GM21390 (cell line): ENCODE results near the gene IQSEC1.
A peak's percentile ranks its signal among the peaks of the same experiment; 100 is the strongest.

Source experiments
- ATAC-seq: cut with Tn5 transposase; IDR thresholded peaks from one replicate; pipeline ENCODE4 v1.9.1; 2021; ENCODE audit not compliant: unreplicated experiment

Gene IQSEC1

DNA sequence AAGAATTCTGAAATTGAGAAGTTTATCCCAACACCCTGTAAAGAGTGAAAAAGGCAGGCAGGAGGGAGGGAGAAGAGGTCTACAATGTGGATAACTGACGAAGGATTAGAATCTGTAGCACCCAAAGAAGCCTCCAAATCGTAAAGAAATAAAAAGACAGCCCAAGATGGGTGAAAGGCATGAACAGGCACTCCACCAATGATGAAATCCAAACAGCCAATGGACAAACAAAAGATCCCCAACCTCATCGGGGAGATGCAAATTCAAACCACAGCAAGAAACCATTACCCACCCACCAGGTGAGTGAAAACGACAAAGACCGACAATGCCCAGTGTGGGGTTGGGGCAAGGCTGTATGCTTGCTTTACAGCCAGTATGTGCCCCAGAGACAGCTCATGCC lies 85.6 kb downstream of the IQSEC1 start:
- ATAC-seq, result no peak

GRCh38 chr3:12986986-12987385 lies 86.2 kb downstream of the IQSEC1 start:
- no peak for ATAC-seq

- ATAC-seq, result no peak
These were observed 86.7 kb downstream of the IQSEC1 start for GRCh38 chr3:12986521-12986920.

- no peak for ATAC-seq
These were observed 87.2 kb downstream of the IQSEC1 start for GRCh38 chr3:12986031-12986430.

- no peak for ATAC-seq
These were observed 88.1 kb downstream of the IQSEC1 start for GRCh38 chr3:12985148-12985547.

GRCh38 chr3:12984023-12984823 lies 89.0 kb downstream of the IQSEC1 start:
- no peak for ATAC-seq

- peak; percentile 4 for ATAC-seq
These were observed 89.9 kb downstream of the IQSEC1 start for GRCh38 chr3:12983319-12983718.

DNA sequence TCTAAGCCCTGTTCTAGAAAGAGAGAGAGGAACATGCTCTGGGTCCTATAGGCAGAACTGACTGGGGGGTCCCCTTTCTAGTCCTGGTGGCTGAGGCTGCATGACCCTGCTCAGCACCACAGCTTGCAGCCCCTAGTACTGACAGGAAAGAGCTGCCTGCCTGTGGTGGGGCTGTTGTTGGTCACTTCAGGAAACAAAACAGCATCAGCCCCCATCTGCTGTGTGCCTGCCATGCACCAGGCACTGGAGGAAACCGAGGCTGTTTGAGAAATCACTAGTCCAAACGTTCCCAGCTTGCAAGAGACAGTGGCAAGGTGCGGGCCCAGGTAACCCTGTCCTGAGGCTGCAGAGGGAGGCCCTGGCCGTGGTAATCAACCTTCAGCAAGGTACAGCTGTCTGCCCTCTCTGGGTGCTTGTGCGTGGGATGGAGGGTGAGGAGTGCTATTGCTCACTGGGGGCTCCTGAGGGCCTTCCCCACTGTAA lies 90.6 kb downstream of the IQSEC1 start:
- ATAC-seq, result peak; percentile 58

- ATAC-seq, result no peak
These were observed 91.6 kb downstream of the IQSEC1 start for GRCh38 chr3:12981306-12982275.

GRCh38 chr3:12980596-12981290 lies 92.5 kb downstream of the IQSEC1 start:
- no peak for ATAC-seq

GRCh38 chr3:12979947-12980487 lies 93.2 kb downstream of the IQSEC1 start:
- no peak for ATAC-seq

GRCh38 chr3:12979151-12979946 lies 93.9 kb downstream of the IQSEC1 start:
- ATAC-seq, result no peak

- ATAC-seq, result no peak
These were observed 94.5 kb downstream of the IQSEC1 start for GRCh38 chr3:12978682-12979081.

- no peak for ATAC-seq
These were observed 96.0 kb downstream of the IQSEC1 start for GRCh38 chr3:12977117-12977808.

DNA sequence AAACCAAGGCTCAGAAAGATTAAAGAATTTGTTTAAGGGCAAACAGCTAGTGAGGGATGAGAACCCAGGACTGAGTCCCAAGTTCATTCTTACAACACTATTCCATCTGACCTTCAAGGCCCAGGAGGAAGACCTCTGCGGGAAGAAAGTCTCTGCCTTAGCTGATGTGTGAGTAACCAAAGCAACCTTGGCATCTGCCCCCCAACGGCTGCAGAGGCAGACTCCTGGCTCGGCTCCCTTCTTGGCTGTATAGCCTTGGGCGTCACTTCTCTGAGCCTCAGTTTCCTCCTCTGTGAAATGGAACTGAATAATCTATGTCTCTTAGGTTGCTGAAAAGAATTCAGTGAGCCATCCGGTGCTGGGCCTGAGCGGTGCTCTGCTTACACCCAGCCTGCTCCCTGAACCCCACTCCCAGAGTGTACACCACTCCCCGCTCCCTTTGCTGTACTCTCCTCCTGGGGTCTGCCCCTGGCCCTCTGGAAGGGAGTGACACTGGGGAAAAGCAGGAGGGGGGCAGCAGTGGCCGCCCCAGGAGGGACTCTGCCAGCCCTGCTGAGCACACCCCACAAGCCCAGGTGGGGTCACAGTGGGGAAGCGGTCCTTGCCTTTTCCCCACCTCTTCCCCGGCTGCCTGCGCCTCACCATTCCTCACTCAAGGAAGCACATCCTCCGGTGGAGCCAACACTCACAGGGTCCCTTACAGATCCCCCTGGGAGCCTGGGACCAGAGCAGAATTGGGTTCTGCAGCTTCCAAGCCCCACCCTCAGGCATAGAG lies 97.3 kb downstream of the IQSEC1 start:
- ATAC-seq, result no peak

DNA sequence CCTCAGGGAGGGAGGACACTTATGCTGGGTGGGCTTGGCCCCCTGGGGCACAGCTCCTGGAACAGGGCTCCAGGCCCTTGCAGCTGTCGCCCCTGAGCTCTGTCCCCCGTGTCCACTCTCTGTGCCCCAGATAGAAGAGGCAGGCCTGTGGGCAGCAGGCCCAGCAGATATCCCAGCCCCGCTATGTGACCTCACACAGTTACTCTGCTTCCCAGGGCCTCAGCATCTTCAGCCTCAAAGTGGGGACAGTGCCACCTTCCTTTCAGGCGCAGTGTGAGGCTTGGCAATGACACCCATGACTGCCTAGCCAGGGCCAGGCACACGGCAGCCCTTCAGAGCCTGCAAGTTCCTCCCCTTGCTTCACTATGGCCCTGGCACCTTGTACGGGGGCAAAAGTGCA lies 98.4 kb downstream of the IQSEC1 start:
- ATAC-seq, result no peak

DNA sequence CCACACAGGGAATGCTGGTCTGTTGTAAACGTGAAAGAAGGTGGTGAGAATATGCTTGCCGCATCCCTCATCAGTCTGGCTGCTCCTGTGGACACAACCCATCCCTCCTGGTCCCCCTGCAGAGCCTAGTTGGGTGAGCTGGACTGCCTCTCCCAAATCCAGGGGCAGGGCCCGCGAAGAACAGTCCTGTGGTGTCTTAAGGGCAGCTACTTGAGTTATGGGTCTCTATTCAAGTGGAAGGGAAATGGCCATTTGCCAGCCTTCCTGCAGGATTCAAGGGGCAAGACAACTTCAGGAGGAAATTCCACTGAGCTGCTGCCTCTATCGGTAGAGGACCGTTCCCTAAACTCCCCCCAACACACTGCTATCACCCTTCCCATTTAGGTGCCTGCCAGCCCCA lies 98.9 kb downstream of the IQSEC1 start:
- no peak for ATAC-seq

DNA sequence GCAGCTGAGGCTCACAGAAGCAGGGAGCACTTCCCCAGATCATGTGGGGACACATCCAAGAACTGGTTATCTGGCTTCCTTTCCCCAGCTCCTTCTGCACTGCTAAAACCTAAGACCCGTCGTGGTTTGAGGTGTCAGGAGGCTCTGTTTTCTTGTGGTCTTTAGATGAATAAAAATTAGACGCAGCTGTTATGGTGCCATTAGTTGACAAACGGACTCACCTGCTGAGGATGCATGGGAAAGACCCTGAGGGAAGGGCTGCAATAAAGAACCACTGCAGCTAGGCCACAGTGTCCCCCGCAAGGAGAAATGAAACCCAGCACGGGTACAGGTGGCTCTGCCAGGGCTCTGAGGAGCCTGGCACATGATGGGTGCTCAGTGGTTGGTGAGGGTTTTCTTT lies 99.4 kb downstream of the IQSEC1 start:
- peak; percentile 50 for ATAC-seq
